Neural cell (in vitro differentiated cells): ENCODE measurements around the gene CPZ. TPM values are rescaled to one million over a fixed set of nuclear protein-coding genes. Genes with fewer than 3 reads are reported as not detected.

Experiments used
- H2AFZ ChIP-seq: fragments of 200-600, 300-800 bp; sonication (generic), shearing (Covaris generic); 2 replicates; pipeline ENCODE4 v1.6.0; 2014; ENCODE audit warnings: low read depth, mild to moderate bottlenecking, antibody characterized with exemption, low read length, moderate library complexity
- H3F3A ChIP-seq: fragments of 200-600 bp; shearing (Covaris generic); 2 replicates; pipeline ENCODE4 v1.6.1; 2016; ENCODE audit warnings: mild to moderate bottlenecking, moderate library complexity, mixed read lengths, antibody characterized with exemption, low read length; ENCODE audit not compliant: insufficient read depth, poor library complexity, severe bottlenecking
- H3K27ac ChIP-seq: fragments of 200-600, 300-800 bp; sonication (generic), shearing (Covaris generic); 2 replicates; pipeline ENCODE4 v1.5.1; 2014; ENCODE audit warnings: mild to moderate bottlenecking, low read length, moderate library complexity
- H3K27me3 ChIP-seq: fragments of 300-800, 200-600 bp; sonication (generic), shearing (Covaris generic); 2 replicates; pipeline ENCODE4 v1.6.0; 2014; ENCODE audit warnings: mild to moderate bottlenecking, low read depth, low read length, moderate library complexity; ENCODE audit not compliant: insufficient read depth
- H3K36me3 ChIP-seq: fragments of 300-800, 200-600 bp; sonication (generic), shearing (Covaris generic); 2 replicates; pipeline ENCODE4 v1.5.1; 2014; ENCODE audit warnings: mild to moderate bottlenecking, antibody characterized with exemption, low read length, moderate library complexity; ENCODE audit not compliant: insufficient read depth
- H3K4me2 ChIP-seq: fragments of 300-800, 200-600 bp; sonication (generic), shearing (Covaris generic); 2 replicates; pipeline ENCODE4 v1.6.0; 2014; ENCODE audit warnings: mild to moderate bottlenecking, low read length
- H3K4me3 ChIP-seq: fragments of 300-800, 200-600 bp; sonication (generic), shearing (Covaris generic); 2 replicates; pipeline ENCODE4 v1.5.1; 2014; ENCODE audit warnings: mild to moderate bottlenecking, low read length, moderate library complexity
- H3K79me2 ChIP-seq: fragments of 200-600 bp; shearing (Covaris generic); replicated peaks from 2 replicates; pipeline ENCODE4 v1.6.0; 2014; ENCODE audit warnings: mild to moderate bottlenecking, low read length, moderate library complexity; ENCODE audit not compliant: insufficient read depth
- H3K9ac ChIP-seq: fragments of 300-800, 200-600 bp; sonication (generic), shearing (Covaris generic); 2 replicates; pipeline ENCODE4 v1.6.1; 2016; ENCODE audit warnings: mild to moderate bottlenecking, low read length, mixed read lengths
- H3K9me2 ChIP-seq: fragments of 200-600 bp; shearing (Covaris generic); 2 replicates; pipeline ENCODE4 v1.6.1; 2016; ENCODE audit warnings: mild to moderate bottlenecking, low read length, mixed read lengths; ENCODE audit not compliant: insufficient read depth
- H3K9me3 ChIP-seq: fragments of 200-600, 300-800 bp; sonication (generic), shearing (Covaris generic); 2 replicates; pipeline ENCODE4 v1.6.1; 2016; ENCODE audit warnings: mild to moderate bottlenecking, mixed run types, low read length, moderate library complexity, mixed read lengths
- H4K20me1 ChIP-seq: fragments of 200-600 bp; shearing (Covaris generic); 2 replicates; pipeline ENCODE4 v1.6.1; 2016; ENCODE audit warnings: mild to moderate bottlenecking, mixed run types; ENCODE audit not compliant: insufficient read depth
- EP300 ChIP-seq: fragments of 450-650 bp; conservative IDR thresholded peaks from 2 replicates; pipeline ENCODE4 v1.6.1; 2014; ENCODE audit warnings: antibody characterized with exemption, mild to moderate bottlenecking, moderate library complexity; ENCODE audit not compliant: poor library complexity, severe bottlenecking
- EZH2 ChIP-seq: fragments of 200-600, 300-800 bp; shearing (Covaris generic), sonication (generic); IDR thresholded peaks from 2 replicates; pipeline ENCODE4 v1.6.1; 2014; ENCODE audit warnings: antibody characterized with exemption, low read length, borderline replicate concordance, mild to moderate bottlenecking; ENCODE audit not compliant: insufficient read depth, poor library complexity, severe bottlenecking
- MXI1 ChIP-seq: fragments of 450-650 bp; conservative IDR thresholded peaks from 2 replicates; pipeline ENCODE4 v1.6.1; 2014; ENCODE audit warnings: antibody characterized with exemption, mild to moderate bottlenecking; ENCODE audit not compliant: poor library complexity, severe bottlenecking
- POLR2AphosphoS5 ChIP-seq: IDR thresholded peaks from 2 replicates; pipeline ENCODE4 v1.6.1; 2012
- RAD21 ChIP-seq: fragments of 450-650 bp; conservative IDR thresholded peaks from 2 replicates; pipeline ENCODE4 v1.6.1; 2014; ENCODE audit warnings: antibody characterized with exemption, mild to moderate bottlenecking, moderate library complexity
- REST ChIP-seq: IDR thresholded peaks from 2 replicates; pipeline ENCODE4 v1.6.1; 2012; ENCODE audit warnings: borderline replicate concordance
- SMC3 ChIP-seq: fragments of 450-650 bp; conservative IDR thresholded peaks from 2 replicates; pipeline ENCODE4 v1.6.1; 2014; ENCODE audit warnings: antibody characterized with exemption, mild to moderate bottlenecking, moderate library complexity; ENCODE audit not compliant: poor library complexity
- TAF1 ChIP-seq: IDR thresholded peaks from 2 replicates; pipeline ENCODE4 v1.6.1; 2012; ENCODE audit warnings: low read depth
- polyA plus RNA-seq: library from polyadenylated mRNA; depleted of rRNA; stranded (reverse); fragments of >200 nt; gene quantifications from 2 replicates; pipeline ENCODE4 v1.2.3, GENCODE V29; 2014
- TF ChIP-seq, protein P1 (sequence below): fragments of 450-650 bp; IDR thresholded peaks from 2 replicates; pipeline ENCODE4 v1.5.1; 2014; ENCODE audit warnings: antibody characterized with exemption, mild to moderate bottlenecking, moderate library complexity; ENCODE audit not compliant: poor library complexity, severe bottlenecking

CPZ gene
- polyA plus RNA-seq, 1 donor from 2014 or later = not detected

- no peak overlapping the region for H3K9ac ChIP-seq
- H3K9me2 ChIP-seq = no peaks in the 10 kb centered on the region
- H3K36me3 ChIP-seq = no peaks in the 10 kb centered on the region
- H3K27me3 ChIP-seq = no peaks in the 10 kb centered on the region
- no peak overlapping the region for H3K27ac ChIP-seq
- no peak overlapping the region for H3K4me3 ChIP-seq
- no peaks in the 10 kb centered on the region for H4K20me1 ChIP-seq
- H2AFZ ChIP-seq = no peak overlapping the region
- no peaks in the 10 kb centered on the region for H3K9me3 ChIP-seq
- no peak overlapping the region for H3K4me2 ChIP-seq
- no peaks in the 10 kb centered on the region for H3F3A ChIP-seq
- no peaks in the 10 kb centered on the region for H3K79me2 ChIP-seq
- TF ChIP-seq EP300 (no peak), MXI1 (no peak), REST (no peak), POLR2AphosphoS5 (no peak), RAD21 (no peak), TAF1 (no peak), EZH2 (no peak), SMC3 (no peak)
- TF ChIP-seq, protein P1, sequence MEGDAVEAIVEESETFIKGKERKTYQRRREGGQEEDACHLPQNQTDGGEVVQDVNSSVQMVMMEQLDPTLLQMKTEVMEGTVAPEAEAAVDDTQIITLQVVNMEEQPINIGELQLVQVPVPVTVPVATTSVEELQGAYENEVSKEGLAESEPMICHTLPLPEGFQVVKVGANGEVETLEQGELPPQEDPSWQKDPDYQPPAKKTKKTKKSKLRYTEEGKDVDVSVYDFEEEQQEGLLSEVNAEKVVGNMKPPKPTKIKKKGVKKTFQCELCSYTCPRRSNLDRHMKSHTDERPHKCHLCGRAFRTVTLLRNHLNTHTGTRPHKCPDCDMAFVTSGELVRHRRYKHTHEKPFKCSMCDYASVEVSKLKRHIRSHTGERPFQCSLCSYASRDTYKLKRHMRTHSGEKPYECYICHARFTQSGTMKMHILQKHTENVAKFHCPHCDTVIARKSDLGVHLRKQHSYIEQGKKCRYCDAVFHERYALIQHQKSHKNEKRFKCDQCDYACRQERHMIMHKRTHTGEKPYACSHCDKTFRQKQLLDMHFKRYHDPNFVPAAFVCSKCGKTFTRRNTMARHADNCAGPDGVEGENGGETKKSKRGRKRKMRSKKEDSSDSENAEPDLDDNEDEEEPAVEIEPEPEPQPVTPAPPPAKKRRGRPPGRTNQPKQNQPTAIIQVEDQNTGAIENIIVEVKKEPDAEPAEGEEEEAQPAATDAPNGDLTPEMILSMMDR = no peak
Measured at GRCh38 chr4:8637456-8637984, 45.0 kb downstream of the CPZ start.

GRCh38 chr4:8639021-8639420 lies 46.5 kb downstream of the CPZ start:
- Histone ChIP-seq H3F3A (no peaks in the 10 kb centered on the region), H3K27me3 (no peaks in the 10 kb centered on the region), H3K79me2 (no peaks in the 10 kb centered on the region), H3K9me2 (no peaks in the 10 kb centered on the region), H3K4me2 (no peak overlapping the region), H3K27ac (no peak overlapping the region), H3K9ac (no peak overlapping the region), H2AFZ (no peak overlapping the region), H4K20me1 (no peaks in the 10 kb centered on the region), H3K36me3 (no peaks in the 10 kb centered on the region), H3K9me3 (no peaks in the 10 kb centered on the region), H3K4me3 (no peak overlapping the region)
- TF ChIP-seq EP300 (no peak), POLR2AphosphoS5 (no peak), MXI1 (no peak), EZH2 (no peak), REST (no peak), SMC3 (no peak), TAF1 (no peak), RAD21 (no peak)
- TF ChIP-seq, protein P1 = no peak
